CD4-positive, alpha-beta T cell (primary cell): ENCODE measurements around the gene GLIPR2. TPM values are rescaled to one million over a fixed set of nuclear protein-coding genes. Genes with fewer than 3 reads are reported as not detected.
A peak's percentile ranks its signal among the peaks of the same experiment; 100 is the strongest.

ENCODE experiments used
- ATAC-seq: fragments of 200-7000 bp; cut with Tn5 transposase; one replicate; pipeline ENCODE4 v1.10.0; 2022; ENCODE audit warnings: mild to moderate bottlenecking; ENCODE audit not compliant: poor library complexity
- CTCF ChIA-PET: fragments of 350-600 bp; sonication (Branson Sonifier 250); formaldehyde crosslinking; loops from one replicate; lab custom pipeline; 2021; ENCODE audit warnings: antibody characterized with exemption, inconsistent platforms; lab: Charles Lee
- POLR2A ChIA-PET: fragments of 350-600 bp; sonication (Branson Sonifier 250); formaldehyde crosslinking; loops from one replicate; lab custom pipeline; 2021; ENCODE audit warnings: antibody characterized with exemption, inconsistent platforms; lab: Charles Lee
- DNase-seq, 14 experiments: peaks; one replicate each; pipeline ENCODE4 v3.0.0-alpha.2; 2013 to 2020; ENCODE audit warnings: mixed read lengths in 2 of 14
- H3K27ac ChIP-seq, 2 donors: one replicate each; pipeline versions ENCODE4 v1.5.1 to v1.7.0; 2013; ENCODE audit warnings: low read length in 2 of 2, low read depth in 1 of 2, mild to moderate bottlenecking in 1 of 2
- H3K27me3 ChIP-seq, 2 experiments: 1 replicate in 1 of 2; 2 replicates in 1 of 2; pipeline versions ENCODE4 v1.6.1 to v1.7.0; 2013; ENCODE audit warnings: low read length in 2 of 2, control low read depth in 1 of 2, mild to moderate bottlenecking in 1 of 2, moderate library complexity in 1 of 2; ENCODE audit not compliant: insufficient read depth in 2 of 2, control insufficient read depth in 1 of 2
- H3K36me3 ChIP-seq: one replicate; pipeline ENCODE4 v1.6.1; 2013; ENCODE audit warnings: low read length, control low read depth; ENCODE audit not compliant: insufficient read depth
- H3K4me1 ChIP-seq: one replicate; pipeline ENCODE4 v1.6.1; 2013; ENCODE audit warnings: low read length, control low read depth; ENCODE audit not compliant: insufficient read depth
- H3K4me3 ChIP-seq: one replicate; pipeline ENCODE4 v1.5.1; 2013; ENCODE audit warnings: mild to moderate bottlenecking, low read length, moderate library complexity
- H3K9me3 ChIP-seq, 2 experiments: 1 replicate in 1 of 2; 2 replicates in 1 of 2; pipeline versions ENCODE4 v1.6.1 to v1.7.0; 2013; ENCODE audit warnings: low read length in 2 of 2, mild to moderate bottlenecking in 2 of 2, control low read depth in 1 of 2, moderate library complexity in 1 of 2; ENCODE audit not compliant: control insufficient read depth in 1 of 2, insufficient read depth in 1 of 2
- H3K27ac Mint-ChIP-seq: one replicate; pipeline ENCODE4 v1.8.0; 2020; ENCODE audit warnings: mixed read lengths
- H3K27me3 Mint-ChIP-seq: one replicate; pipeline ENCODE4 v1.8.0; 2021; ENCODE audit warnings: mixed read lengths
- H3K36me3 Mint-ChIP-seq: one replicate; pipeline ENCODE4 v1.8.0; 2021; ENCODE audit warnings: low read depth, mixed read lengths
- H3K4me1 Mint-ChIP-seq: one replicate; pipeline ENCODE4 v1.8.0; 2021; ENCODE audit warnings: low read depth, mixed read lengths
- H3K4me3 Mint-ChIP-seq: one replicate; pipeline ENCODE4 v1.8.0; 2020; ENCODE audit warnings: mild to moderate bottlenecking, mixed read lengths
- H3K9me3 Mint-ChIP-seq: one replicate; pipeline ENCODE4 v1.8.0; 2020; ENCODE audit warnings: mixed read lengths
- CTCF ChIP-seq: fragments of 200-600 bp; IDR thresholded peaks from one replicate; pipeline ENCODE4 v1.8.0; 2022; ENCODE audit warnings: antibody characterized with exemption, mild to moderate bottlenecking
- intact Hi-C, 2 experiments: fragments of 100-400 bp; cut with DNase I in 1 of 2; cut with micrococcal nuclease in 1 of 2; formaldehyde crosslinking; loops; one replicate each; pipeline versions ENCODE4 v1.15.1 to v1.9.0; 2023 to 2025; cut with DNase I, micrococcal nuclease
- total RNA-seq, 174 experiments: library from RNA in 2 of 174; stranded (reverse) in 2 of 174; gene quantifications; one replicate each; pipeline ENCODE4 v1.2.3 and lab custom pipeline; 2021 to 2026

GLIPR2 gene
- total RNA-seq, 2 experiments from 2014 or later: 13.6 to 13.7 TPM

GRCh38 chr9:36191686-36192085 is 55.2 kb downstream of the GLIPR2 start:
- Mint-ChIP-seq H3K27ac (peak overlapping the region; percentile 81), H3K4me3 (peak overlapping the region; percentile 93), H3K27me3 (no peaks in the 10 kb centered on the region), H3K9me3 (no peaks in the 10 kb centered on the region), H3K36me3 (peaks cover 26% of the 10 kb centered on the region), H3K4me1 (peaks cover 48% of the 10 kb centered on the region)
- intact Hi-C loops: loop anchor here (2.0 to 5.0 kb wide), 5 partner anchors 66 to 381 kb away; partner anchors contain the start of genes GNE (in 2 of the 2), MELK (in 1 of the 2) and RNF38 (in 1 of the 2)
- H3K27me3 ChIP-seq: no peaks in the 10 kb centered on the region
- DNase-seq (no peak), ATAC-seq (no peak)
- ChIA-PET CTCF (interaction anchor here (1.0 to 3.4 kb wide), 4 partner anchors 11 to 137 kb away, joined by 3 to 20 read pairs (median 8); no protein-coding TSS in a partner anchor), POLR2A (interaction anchor here (1.3 to 3.0 kb wide), 5 partner anchors 8 to 66 kb away, joined by 3 to 17 read pairs (median 16); partner anchors contain the start of gene GNE)
- peak overlapping the region; percentile 62 for H3K4me3 ChIP-seq
- H3K27ac ChIP-seq: peak overlapping the region in 1 of 2 donors; percentile 53
- TF ChIP-seq CTCF: no peak
- H3K9me3 ChIP-seq: no peaks in the 10 kb centered on the region
- H3K4me1 ChIP-seq: peaks cover 44% of the 10 kb centered on the region
- H3K36me3 ChIP-seq: peaks cover 7% of the 10 kb centered on the region

GRCh38 chr9:36192196-36192595 is 55.7 kb downstream of the GLIPR2 start:
- Mint-ChIP-seq H3K27ac (peak overlapping the region; percentile 81), H3K4me1 (peaks cover 48% of the 10 kb centered on the region), H3K9me3 (no peaks in the 10 kb centered on the region), H3K4me3 (peak overlapping the region; percentile 93), H3K36me3 (peaks cover 31% of the 10 kb centered on the region), H3K27me3 (no peaks in the 10 kb centered on the region)
- Histone ChIP-seq H3K27ac (no peak overlapping the region), H3K9me3 (no peaks in the 10 kb centered on the region), H3K4me3 (peak overlapping the region; percentile 62), H3K27me3 (no peaks in the 10 kb centered on the region), H3K4me1 (peaks cover 46% of the 10 kb centered on the region), H3K36me3 (peaks cover 10% of the 10 kb centered on the region)
- CTCF ChIA-PET: interaction anchor here (1.0 to 3.4 kb wide), 4 partner anchors 11 to 136 kb away, joined by 3 to 20 read pairs (median 8); no protein-coding TSS in a partner anchor
- intact Hi-C loops: loop anchor here in 1 of 2 experiments (5.0 kb wide), 2 partner anchors 65 to 380 kb away; partner anchors contain the start of genes GNE and MELK
- DNase-seq: no peak
- TF ChIP-seq CTCF: no peak
- ATAC-seq: no peak
- POLR2A ChIA-PET: interaction anchor here (2.1 to 3.0 kb wide), 2 partner anchors 10 to 66 kb away, joined by 16 to 17 read pairs; partner anchors contain the start of gene GNE

- peaks cover 41% of the 10 kb centered on the region for H3K4me1 ChIP-seq
- no peaks in the 10 kb centered on the region for H3K9me3 ChIP-seq
- intact Hi-C loops: loop anchor here in 1 of 2 experiments (5.0 kb wide), 2 partner anchors 64 to 379 kb away; partner anchors contain the start of genes GNE and MELK
- no peak for TF ChIP-seq CTCF
- no peak overlapping the region for H3K27ac ChIP-seq
- H3K36me3 ChIP-seq: peaks cover 17% of the 10 kb centered on the region
- no peak for DNase-seq
- Mint-ChIP-seq H3K27ac (peak overlapping the region; percentile 54), H3K4me1 (peaks cover 54% of the 10 kb centered on the region), H3K36me3 (peaks cover 36% of the 10 kb centered on the region), H3K4me3 (peak overlapping the region; percentile 93), H3K9me3 (no peaks in the 10 kb centered on the region), H3K27me3 (no peaks in the 10 kb centered on the region)
- H3K27me3 ChIP-seq: no peaks in the 10 kb centered on the region
- CTCF ChIA-PET: no interaction called here
- H3K4me3 ChIP-seq: peak overlapping the region; percentile 62
- POLR2A ChIA-PET: interaction anchor here (3.0 kb wide), 1 partner anchor 9 kb away, joined by 16 read pairs; no protein-coding TSS in a partner anchor
- no peak for ATAC-seq
These were observed 56.5 kb downstream of the GLIPR2 start for GRCh38 chr9:36193023-36193422.
